ENCODE results near the gene ANGPTL2.

GRCh38 chr9:127135056-127135745 lies 12.8 kb upstream of the ANGPTL2 start:
- TF ChIP-seq CTCF (IDR thresholded peaks at IDR 0.05) (no peak), REST (IDR thresholded peaks at IDR 0.05; ENCODE audit: insufficient read depth in 1 of 2, low read depth in 2 of 2, low read length in 1 of 2) (no peak), POLR2AphosphoS5 (IDR thresholded peaks at IDR 0.05; ENCODE audit: low read depth, low read length) (no peak), SIN3A (IDR thresholded peaks at IDR 0.05; ENCODE audit: borderline replicate concordance, insufficient read depth, low read depth, low read length) (no peak), TCF7L2 (IDR thresholded peaks at IDR 0.05; ENCODE audit: low read depth, low read length) (no peak)

Data from Panc1 (cell line).